IMR-90 (cell line): ENCODE data around the gene FMN2. TPM values are rescaled to one million over a fixed set of nuclear protein-coding genes. Genes with fewer than 3 reads are reported as not detected.

ENCODE experiments used
- ATAC-seq: fragments of 200-7000 bp; cut with Tn5 transposase; 2 replicates; pipeline ENCODE4 v1.9.1; 2020; ENCODE audit warnings: low read depth, mild to moderate bottlenecking, moderate library complexity
- BruUV-seq: library from RNA; stranded (reverse); fragments of 400-500 nt; replicated peaks from 2 replicates; lab custom pipeline; 2021; lab: Mats Ljungman, UMichigan
- CTCF ChIA-PET: fragments of 300-600 bp; formaldehyde crosslinking; extraction: SDS; loops from one replicate; lab custom pipeline; 2021; ENCODE audit warnings: antibody characterized with exemption; lab: Yijun Ruan, JAX
- POLR2A ChIA-PET: fragments of 300-600 bp; sonication (Branson Sonifier 250); formaldehyde crosslinking; loops from one replicate; lab custom pipeline; 2022; ENCODE audit warnings: antibody characterized with exemption; ENCODE audit not compliant: unreplicated experiment; lab: Charles Lee
- DNase-seq: peaks from one replicate; pipeline ENCODE4 v3.0.0; 2013
- H2AFZ ChIP-seq: replicated peaks from 2 replicates; pipeline ENCODE3; 2013; ENCODE audit warnings: low read length, mild to moderate bottlenecking; ENCODE audit not compliant: poor library complexity
- H2AK5ac ChIP-seq: 2 replicates; pipeline ENCODE4 v1.6.1; 2013; ENCODE audit warnings: low read depth, low read length, inconsistent platforms
- H2AK9ac ChIP-seq: replicated peaks from 2 replicates; pipeline ENCODE3; 2013; ENCODE audit warnings: mild to moderate bottlenecking, low read depth, low read length, moderate library complexity; ENCODE audit not compliant: poor library complexity
- H2BK120ac ChIP-seq: 2 replicates; pipeline ENCODE4 v1.6.1; 2013; ENCODE audit warnings: low read depth, low read length, inconsistent platforms
- H2BK15ac ChIP-seq: 3 replicates; pipeline ENCODE4 v1.6.1; 2013; ENCODE audit warnings: low read depth, low read length, inconsistent platforms
- H2BK20ac ChIP-seq: 2 replicates; pipeline ENCODE4 v1.6.1; 2013; ENCODE audit warnings: low read depth, mild to moderate bottlenecking, inconsistent platforms, low read length, moderate library complexity
- H2BK5ac ChIP-seq: 2 replicates; pipeline ENCODE4 v1.6.1; 2013; ENCODE audit warnings: mild to moderate bottlenecking, low read depth, low read length, inconsistent platforms; ENCODE audit not compliant: poor library complexity, severe bottlenecking
- H3K14ac ChIP-seq: replicated peaks from 2 replicates; pipeline ENCODE4 v1.6.1; 2013; ENCODE audit warnings: low read depth, low read length, inconsistent platforms
- H3K18ac ChIP-seq: 2 replicates; pipeline ENCODE4 v1.6.1; 2013; ENCODE audit warnings: low read depth, low read length, control low read depth
- H3K23ac ChIP-seq: 2 replicates; pipeline ENCODE4 v1.6.1; 2013; ENCODE audit warnings: low read depth, low read length, inconsistent platforms
- H3K27ac ChIP-seq: 2 replicates; pipeline ENCODE4 v1.5.1; 2013; ENCODE audit warnings: mild to moderate bottlenecking, control low read depth, low read length; ENCODE audit not compliant: insufficient read depth
- H3K27me3 ChIP-seq: 2 replicates; pipeline ENCODE4 v1.6.1; 2013; ENCODE audit warnings: low read length; ENCODE audit not compliant: control insufficient read depth, insufficient read depth
- H3K36me3 ChIP-seq: 2 replicates; pipeline ENCODE4 v1.6.1; 2013; ENCODE audit warnings: low read length, mixed read lengths; ENCODE audit not compliant: control insufficient read depth, insufficient read depth
- H3K4ac ChIP-seq: 2 replicates; pipeline ENCODE4 v1.6.1; 2013; ENCODE audit warnings: low read depth, low read length, inconsistent platforms
- H3K4me1 ChIP-seq: 2 replicates; pipeline ENCODE4 v1.6.1; 2013; ENCODE audit warnings: low read length, mixed read lengths; ENCODE audit not compliant: control insufficient read depth, insufficient read depth
- H3K4me2 ChIP-seq: 2 replicates; pipeline ENCODE4 v1.6.1; 2013; ENCODE audit warnings: low read depth, mild to moderate bottlenecking, control low read depth, low read length, moderate library complexity
- H3K4me3 ChIP-seq: 2 replicates; pipeline ENCODE4 v1.5.1; 2013; ENCODE audit warnings: low read depth, mild to moderate bottlenecking, control low read depth, low read length, moderate library complexity; ENCODE audit not compliant: insufficient read depth
- H3K56ac ChIP-seq: 2 replicates; pipeline ENCODE4 v1.6.1; 2013; ENCODE audit warnings: low read length, inconsistent platforms; ENCODE audit not compliant: insufficient read depth; ENCODE audit errors: extremely low read depth
- H3K79me1 ChIP-seq, 2 experiments: 2 replicates each; pipeline ENCODE4 v1.6.1; 2013; ENCODE audit warnings: low read length in 2 of 2, inconsistent platforms in 1 of 2, low read depth in 1 of 2
- H3K9ac ChIP-seq: 2 replicates; pipeline ENCODE4 v1.6.1; 2013; ENCODE audit warnings: low read depth, low read length, control low read depth
- H3K9me1 ChIP-seq: 2 replicates; pipeline ENCODE4 v1.6.1; 2013; ENCODE audit warnings: low read length, inconsistent platforms; ENCODE audit not compliant: insufficient read depth
- H3K9me3 ChIP-seq: 2 replicates; pipeline ENCODE4 v1.6.1; 2013; ENCODE audit warnings: low read length; ENCODE audit not compliant: control insufficient read depth, insufficient read depth
- H4K20me1 ChIP-seq: 2 replicates; pipeline ENCODE4 v1.6.1; 2013; ENCODE audit warnings: low read length, inconsistent platforms; ENCODE audit not compliant: insufficient read depth
- H4K5ac ChIP-seq: 2 replicates; pipeline ENCODE4 v1.6.1; 2013; ENCODE audit warnings: mild to moderate bottlenecking, low read depth, low read length, control low read depth
- H4K8ac ChIP-seq, 2 experiments: 2 replicates each; pipeline ENCODE4 v1.6.1; 2013; ENCODE audit warnings: low read depth in 2 of 2, low read length in 2 of 2, control low read depth in 1 of 2, inconsistent platforms in 1 of 2
- H4K91ac ChIP-seq: 2 replicates; pipeline ENCODE4 v1.6.1; 2013; ENCODE audit warnings: low read depth, low read length, inconsistent platforms; ENCODE audit not compliant: insufficient read depth
- BHLHE40 ChIP-seq: fragments of 150-350 bp; IDR thresholded peaks from 2 replicates; pipeline ENCODE4 v1.6.1; 2016; ENCODE audit warnings: mild to moderate bottlenecking, low read depth, low read length
- CEBPB ChIP-seq: IDR thresholded peaks from 2 replicates; pipeline ENCODE4 v1.6.1; 2012; ENCODE audit warnings: low read depth, low read length, improper control_type of control experiment
- CHD1 ChIP-seq: IDR thresholded peaks from 2 replicates; pipeline ENCODE4 v1.6.1; 2012; ENCODE audit warnings: low read depth, low read length, improper control_type of control experiment
- FOS ChIP-seq: fragments of 150-350 bp; IDR thresholded peaks from 2 replicates; pipeline ENCODE4 v1.6.1; 2016; ENCODE audit warnings: low read depth, low read length
- MAFK ChIP-seq: IDR thresholded peaks from 2 replicates; pipeline ENCODE4 v1.6.1; 2012; ENCODE audit warnings: low read depth, low read length, improper control_type of control experiment
- MAZ ChIP-seq: IDR thresholded peaks from 2 replicates; pipeline ENCODE4 v1.6.1; 2012; ENCODE audit warnings: low read depth, mild to moderate bottlenecking, low read length, improper control_type of control experiment, moderate library complexity, borderline replicate concordance
- RAD21 ChIP-seq: IDR thresholded peaks from 2 replicates; pipeline ENCODE4 v1.6.1; 2012; ENCODE audit warnings: low read length, improper control_type of control experiment
- RFX5 ChIP-seq: IDR thresholded peaks from 2 replicates; pipeline ENCODE4 v1.8.0; 2012; ENCODE audit warnings: low read depth, mild to moderate bottlenecking, low read length, moderate library complexity
- USF2 ChIP-seq: fragments of 150-350 bp; IDR thresholded peaks from 2 replicates; pipeline ENCODE4 v1.6.1; 2017; ENCODE audit warnings: mild to moderate bottlenecking, antibody characterized with exemption, low read length, low read depth
- WGBS, 2 experiments: methylation state at CpG; one replicate each; pipeline versions ENCODE4 v1.1.5 to v1.1.7; 2013; ENCODE audit warnings: missing lambda C conversion rate in 2 of 2; ENCODE audit not compliant: insufficient read length in 1 of 2; ENCODE audit errors: extremely low coverage in 2 of 2; 5-methylcytosine and 5-hydroxymethylcytosine counted together
- dilution Hi-C: fragments of 300-500 bp; cut with HindIII; formaldehyde crosslinking; loops from one replicate; pipeline ENCODE4 v1.14.3; 2018; ENCODE audit warnings: low sequenced_read_pairs; ENCODE audit not compliant: unreplicated experiment
- in situ Hi-C: fragments of 300-500 bp; cut with MboI; formaldehyde crosslinking; loops from 3 replicates; pipeline ENCODE4 v1.14.3; 2019; ENCODE audit warnings: low sequenced_read_pairs, inconsistent platforms, mixed read lengths
- intact Hi-C: fragments of 100-400 bp; cut with micrococcal nuclease; formaldehyde crosslinking; loops from 2 replicates; pipeline ENCODE4 v1.10.0; 2022
- polyA plus RNA-seq, 3 experiments: library from polyadenylated mRNA; depleted of rRNA; stranded (reverse); fragments of >200 nt; gene quantifications; 2 replicates each; pipeline ENCODE4 v1.2.3, GENCODE V29; 2012; ENCODE audit warnings: low replicate concordance in 1 of 3
- total RNA-seq: library from RNA; depleted of rRNA; stranded (reverse); fragments of >200 nt; gene quantifications from 2 replicates; pipeline ENCODE4 v1.2.3, GENCODE V29; 2012
- TF ChIP-seq, protein P1 (sequence below): conservative IDR thresholded peaks from 2 replicates; pipeline ENCODE4 v1.5.1; 2012; ENCODE audit warnings: mild to moderate bottlenecking, low read depth, low read length, improper control_type of control experiment
- TF ChIP-seq, protein P2 (sequence below): fragments of 150-350 bp; IDR thresholded peaks from 2 replicates; pipeline ENCODE4 v1.6.1; 2016; ENCODE audit warnings: low read depth, mild to moderate bottlenecking, low read length, moderate library complexity, borderline replicate concordance

Gene FMN2
- total and polyA plus RNA-seq, 2 of the 4 experiments (the other 2 are of a cell fraction), result 29.0 to 35.8 TPM

GRCh38 chr1:240314845-240315801 is 223.4 kb downstream of the FMN2 start:
- in situ Hi-C loops, result no loop called here
- ATAC-seq (no peak), DNase-seq (no peak)
- no peak overlapping the region for H4K91ac ChIP-seq
- H2BK120ac ChIP-seq, result peak overlapping the region; percentile 26; the same call in 1 of the 2 replicates
- H3K4ac ChIP-seq, result peak overlapping the region; percentile 11; the same call in 1 of the 2 replicates
- H4K20me1 ChIP-seq, result no peaks in the 10 kb centered on the region
- no peaks in the 10 kb centered on the region for H3K27me3 ChIP-seq
- dilution Hi-C loops, result no loop called here
- intact Hi-C loops, result loop anchor here (5.0 kb wide), 2 partner anchors 37 to 123 kb away; no protein-coding TSS in a partner anchor
- no peak overlapping the region for H2BK15ac ChIP-seq
- H3K4me2 ChIP-seq, result no peak overlapping the region
- no peak overlapping the region for H3K4me3 ChIP-seq
- peak overlapping the region in 1 of 2 experiments; percentile 43; a peak in 1 of 4 replicates for H4K8ac ChIP-seq
- ChIA-PET CTCF (interaction anchor here (2.2 kb wide), 1 partner anchor 18 kb away, joined by 6 read pairs; no protein-coding TSS in a partner anchor), POLR2A (no interaction called here)
- peak overlapping the region; percentile 44; the same call in 1 of the 2 replicates for H3K14ac ChIP-seq
- BruUV-seq, result no TSS peak
- no peak overlapping the region; the same call in 1 of the 2 replicates for H3K23ac ChIP-seq
- TF ChIP-seq RAD21, result no peak
- TF ChIP-seq RFX5, result no peak
- TF ChIP-seq MAZ, result no peak
- TF ChIP-seq USF2, result no peak
- no peak for TF ChIP-seq BHLHE40
- TF ChIP-seq CHD1, result no peak
- no peak for TF ChIP-seq FOS
- TF ChIP-seq, protein P1, sequence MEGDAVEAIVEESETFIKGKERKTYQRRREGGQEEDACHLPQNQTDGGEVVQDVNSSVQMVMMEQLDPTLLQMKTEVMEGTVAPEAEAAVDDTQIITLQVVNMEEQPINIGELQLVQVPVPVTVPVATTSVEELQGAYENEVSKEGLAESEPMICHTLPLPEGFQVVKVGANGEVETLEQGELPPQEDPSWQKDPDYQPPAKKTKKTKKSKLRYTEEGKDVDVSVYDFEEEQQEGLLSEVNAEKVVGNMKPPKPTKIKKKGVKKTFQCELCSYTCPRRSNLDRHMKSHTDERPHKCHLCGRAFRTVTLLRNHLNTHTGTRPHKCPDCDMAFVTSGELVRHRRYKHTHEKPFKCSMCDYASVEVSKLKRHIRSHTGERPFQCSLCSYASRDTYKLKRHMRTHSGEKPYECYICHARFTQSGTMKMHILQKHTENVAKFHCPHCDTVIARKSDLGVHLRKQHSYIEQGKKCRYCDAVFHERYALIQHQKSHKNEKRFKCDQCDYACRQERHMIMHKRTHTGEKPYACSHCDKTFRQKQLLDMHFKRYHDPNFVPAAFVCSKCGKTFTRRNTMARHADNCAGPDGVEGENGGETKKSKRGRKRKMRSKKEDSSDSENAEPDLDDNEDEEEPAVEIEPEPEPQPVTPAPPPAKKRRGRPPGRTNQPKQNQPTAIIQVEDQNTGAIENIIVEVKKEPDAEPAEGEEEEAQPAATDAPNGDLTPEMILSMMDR, result no peak
- TF ChIP-seq, protein P2, sequence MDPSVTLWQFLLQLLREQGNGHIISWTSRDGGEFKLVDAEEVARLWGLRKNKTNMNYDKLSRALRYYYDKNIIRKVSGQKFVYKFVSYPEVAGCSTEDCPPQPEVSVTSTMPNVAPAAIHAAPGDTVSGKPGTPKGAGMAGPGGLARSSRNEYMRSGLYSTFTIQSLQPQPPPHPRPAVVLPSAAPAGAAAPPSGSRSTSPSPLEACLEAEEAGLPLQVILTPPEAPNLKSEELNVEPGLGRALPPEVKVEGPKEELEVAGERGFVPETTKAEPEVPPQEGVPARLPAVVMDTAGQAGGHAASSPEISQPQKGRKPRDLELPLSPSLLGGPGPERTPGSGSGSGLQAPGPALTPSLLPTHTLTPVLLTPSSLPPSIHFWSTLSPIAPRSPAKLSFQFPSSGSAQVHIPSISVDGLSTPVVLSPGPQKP, result no peak
- TF ChIP-seq CEBPB, result no peak
- no peak for TF ChIP-seq MAFK
- no peaks in the 10 kb centered on the region for H3K9me1 ChIP-seq
- H2AK9ac ChIP-seq, result no peak overlapping the region
- peak overlapping the region; percentile 47; the same call in 1 of the 2 replicates for H3K18ac ChIP-seq
- H3K56ac ChIP-seq, result no peak overlapping the region; the same call in 1 of the 2 replicates
- WGBS, 2 experiments, result no CpG with 5 or more reads among the region's 3 CpGs
- H2AFZ ChIP-seq, result no peak overlapping the region
- H3K36me3 ChIP-seq, result no peaks in the 10 kb centered on the region; the same call in 1 of the 2 replicates
- H3K27ac ChIP-seq, result no peak overlapping the region
- peaks cover 23 to 43% of the 10 kb centered on the region in 2 experiments for H3K79me1 ChIP-seq
- no peak overlapping the region for H2AK5ac ChIP-seq
- H2BK20ac ChIP-seq, result peak overlapping the region; percentile 68; the same call in 1 of the 2 replicates
- H3K9me3 ChIP-seq, result no peaks in the 10 kb centered on the region; the same call in 1 of the 2 replicates
- peak overlapping the region; percentile 25 for H2BK5ac ChIP-seq
- peaks cover 4% of the 10 kb centered on the region; the same call in 1 of the 2 replicates for H3K4me1 ChIP-seq
- no peak overlapping the region for H3K9ac ChIP-seq
- H4K5ac ChIP-seq, result peak overlapping the region; percentile 12; the same call in 1 of the 2 replicates
